HepG2 (cell line): ENCODE data around the gene VEGFA. TPM values are rescaled to one million over a fixed set of nuclear protein-coding genes. Genes with fewer than 3 reads are reported as not detected.
A peak's percentile ranks its signal among the peaks of the same experiment; 100 is the strongest.

Experiments
- ATAC-seq: fragments of 200-7000 bp; cut with Tn5 transposase; 3 replicates; pipeline ENCODE4 v1.9.1; 2020; ENCODE audit warnings: mild to moderate bottlenecking, moderate library complexity
- BruUV-seq: library from RNA; stranded (reverse); fragments of 400-500 nt; replicated peaks from 2 replicates; lab custom pipeline; 2021; lab: Mats Ljungman, UMichigan
- CTCF ChIA-PET: fragments of 300-600 bp; formaldehyde crosslinking; extraction: SDS; loops from one replicate; lab custom pipeline; 2021; ENCODE audit warnings: low total read pairs, inconsistent platforms, low intra/inter-chr PET ratio; lab: Yijun Ruan, JAX
- POLR2A ChIA-PET: fragments of 350-600 bp; sonication (Branson Sonifier 250); formaldehyde crosslinking; loops from one replicate; lab custom pipeline; 2020; ENCODE audit warnings: antibody characterized with exemption, inconsistent platforms; lab: Yijun Ruan, JAX
- DNase-seq: peaks from one replicate; pipeline ENCODE4 v3.0.0-alpha.2; 2015; ENCODE audit warnings: low spot score
- FAIRE-seq: peaks from 3 replicates; lab custom pipeline; 2011; peaks lifted over from hg19 to GRCh38; lab: Jason Lieb, UNC
- H2AFZ ChIP-seq: one replicate; pipeline ENCODE4 v1.6.1; 2011; ENCODE audit warnings: low read length, inconsistent platforms
- H3K27ac ChIP-seq: fragments of 300-600 bp; 3 replicates; pipeline ENCODE4 v1.8.0; 2011; ENCODE audit warnings: mixed run types, mild to moderate bottlenecking, mixed read lengths, low read length, inconsistent platforms; ENCODE audit not compliant: insufficient read depth; ENCODE audit errors: extremely low read length
- H3K27me3 ChIP-seq, 2 experiments: fragments of 200-600 bp in 1 of 2; 2 replicates in 1 of 2; 3 replicates in 1 of 2; pipeline versions ENCODE4 v1.6.0 to v1.8.0; 2011; ENCODE audit warnings: low read length in 2 of 2, mild to moderate bottlenecking in 2 of 2, moderate library complexity in 2 of 2, inconsistent platforms in 1 of 2; ENCODE audit not compliant: insufficient read depth in 2 of 2, control insufficient read depth in 1 of 2
- H3K36me3 ChIP-seq, 2 experiments: fragments of 200-600 bp in 1 of 2; replicated peaks in 1 of 2; 2 replicates in 1 of 2; 3 replicates in 1 of 2; pipeline versions ENCODE4 v1.5.1 to v1.8.0; 2011; ENCODE audit warnings: low read length in 2 of 2, inconsistent platforms in 1 of 2; ENCODE audit not compliant: insufficient read depth in 2 of 2, control insufficient read depth in 1 of 2
- H3K4me1 ChIP-seq: 2 replicates; pipeline ENCODE4 v1.5.1; 2012; ENCODE audit warnings: low read length, inconsistent platforms; ENCODE audit not compliant: insufficient read depth
- H3K4me2 ChIP-seq: 2 replicates; pipeline ENCODE4 v1.6.0; 2011; ENCODE audit warnings: low read depth, low read length, inconsistent platforms
- H3K4me3 ChIP-seq, 3 experiments: fragments of 200-600 bp in 1 of 3; sonication (generic), shearing (Covaris generic) in 1 of 3; replicated peaks in 1 of 3; 2 replicates each; pipeline ENCODE4 v1.5.1; 2011 to 2016; ENCODE audit warnings: low read length in 3 of 3, inconsistent platforms in 2 of 3, low read depth in 2 of 3, mild to moderate bottlenecking in 2 of 3, control low read depth in 1 of 3, mixed read lengths in 1 of 3; ENCODE audit not compliant: insufficient read depth in 1 of 3
- H3K79me2 ChIP-seq: one replicate; pipeline ENCODE4 v1.6.1; 2011; ENCODE audit warnings: low read length, inconsistent platforms; ENCODE audit not compliant: insufficient read depth
- H3K9ac ChIP-seq: 2 replicates; pipeline ENCODE4 v1.6.0; 2011; ENCODE audit warnings: mild to moderate bottlenecking, low read depth, low read length, inconsistent platforms; ENCODE audit not compliant: insufficient read depth
- H3K9me3 ChIP-seq: 2 replicates; pipeline ENCODE4 v1.5.1; 2012; ENCODE audit warnings: mild to moderate bottlenecking, low read length
- H4K20me1 ChIP-seq: 2 replicates; pipeline ENCODE4 v1.6.0; 2011; ENCODE audit warnings: inconsistent platforms, mild to moderate bottlenecking, low read length, moderate library complexity; ENCODE audit not compliant: insufficient read depth
- CCAR2 ChIP-seq: fragments of 200-400 bp; formaldehyde crosslinking; optimal IDR thresholded peaks from 2 replicates; pipeline ENCODE3; 2018; ENCODE audit warnings: low read depth, mild to moderate bottlenecking, low read length, moderate library complexity
- EP300 ChIP-seq, 3 experiments: sonication (generic) in 1 of 3; formaldehyde crosslinking in 1 of 3; IDR thresholded peaks; 2 replicates each; pipeline versions ENCODE4 v1.5.1 to v1.6.1; 2011 to 2020; ENCODE audit warnings: low read depth in 2 of 3, low read length in 2 of 3, borderline replicate concordance in 1 of 3, improper control_type of control experiment in 1 of 3, mild to moderate bottlenecking in 1 of 3, missing genetic modification reagents in 1 of 3, moderate library complexity in 1 of 3
- GLI4 ChIP-seq: sonication (generic); formaldehyde crosslinking; IDR thresholded peaks from 2 replicates; pipeline ENCODE4 v1.5.1; 2020; ENCODE audit warnings: missing genetic modification reagents, mild to moderate bottlenecking, moderate library complexity, borderline replicate concordance
- HES4 ChIP-seq: sonication (generic); formaldehyde crosslinking; IDR thresholded peaks from 2 replicates; pipeline ENCODE4 v1.9.0; 2021; ENCODE audit warnings: mild to moderate bottlenecking, missing genetic modification reagents, borderline replicate concordance
- HOXA7 ChIP-seq: sonication (generic); formaldehyde crosslinking; IDR thresholded peaks from 2 replicates; pipeline ENCODE4 v1.8.1; 2022; ENCODE audit warnings: mild to moderate bottlenecking, missing genetic modification reagents, moderate library complexity
- POLR2A ChIP-seq, 2 experiments: IDR thresholded peaks; 2 replicates each; pipeline ENCODE4 v1.6.1; 2011; ENCODE audit warnings: low read depth in 2 of 2, low read length in 2 of 2, mild to moderate bottlenecking in 1 of 2, moderate library complexity in 1 of 2; ENCODE audit not compliant: insufficient read depth in 1 of 2
- YEATS4 ChIP-seq: sonication (generic); formaldehyde crosslinking; IDR thresholded peaks from 2 replicates; pipeline ENCODE4 v1.4.0; 2020; ENCODE audit warnings: missing genetic modification reagents, borderline replicate concordance
- ZNF20 ChIP-seq: sonication (generic); formaldehyde crosslinking; IDR thresholded peaks from 2 replicates; pipeline ENCODE4 v1.4.0; 2020; ENCODE audit warnings: mild to moderate bottlenecking, moderate library complexity, missing genetic modification reagents
- ZNF292 ChIP-seq: sonication (generic); formaldehyde crosslinking; IDR thresholded peaks from 2 replicates; pipeline ENCODE4 v1.8.1; 2022; ENCODE audit warnings: mild to moderate bottlenecking, low read depth, missing genetic modification reagents, borderline replicate concordance
- ZNF616 ChIP-seq: sonication (generic); formaldehyde crosslinking; IDR thresholded peaks from 2 replicates; pipeline ENCODE4 v1.5.0; 2020; ENCODE audit warnings: low read depth, mild to moderate bottlenecking, missing genetic modification reagents
- WGBS: methylation state at CpG from one replicate; pipeline ENCODE4 v1.1.6; 2017; ENCODE audit warnings: low lambda C conversion rate; 5-methylcytosine and 5-hydroxymethylcytosine counted together
- in situ Hi-C: cut with HindIII; loops from 2 replicates; pipeline ENCODE4 v1.10.0; 2017; ENCODE audit warnings: low pct_unique_long_range_greater_than_20kb; ENCODE audit not compliant: extremely low pct_ligation_motif_present
- intact Hi-C: fragments of 100-400 bp; cut with micrococcal nuclease; formaldehyde crosslinking; loops from one replicate; pipeline ENCODE4 v1.10.0; 2022; ENCODE audit not compliant: unreplicated experiment
- polyA plus RNA-seq, 8 experiments: library from polyadenylated mRNA; depleted of rRNA in 3 of 8; stranded (reverse) in 7 of 8; unstranded in 1 of 8; fragments of >200 nt; fragmentation: Illumina TruSeq in 4 of 8; extraction: Trizol in 4 of 8; gene quantifications; 2 replicates each; pipeline versions ENCODE4 v1.2.1 to v1.2.3, GENCODE V29; 2011 to 2016; ENCODE audit warnings: low read depth in 4 of 8, missing spikeins in 1 of 8, mixed read lengths in 1 of 8; ENCODE audit not compliant: insufficient read depth in 1 of 8
- total RNA-seq, 5 experiments: library from RNA; depleted of rRNA; stranded (reverse); fragments of >200 nt; fragmentation: Illumina TruSeq; extraction: Trizol; gene quantifications; 2 replicates each; pipeline ENCODE4 v1.2.3, GENCODE V29; 2016; ENCODE audit warnings: low read depth in 1 of 5
- TF ChIP-seq, protein P1 (sequence below): sonication (generic); formaldehyde crosslinking; IDR thresholded peaks from 2 replicates; pipeline ENCODE4 v1.8.1; 2023; ENCODE audit warnings: mild to moderate bottlenecking, missing genetic modification reagents
- TF ChIP-seq, protein P2 (sequence below): sonication (generic); formaldehyde crosslinking; IDR thresholded peaks from 2 replicates; pipeline ENCODE4 v1.4.0; 2020; ENCODE audit warnings: missing genetic modification reagents, borderline replicate concordance
- TF ChIP-seq, protein P3 (sequence below): sonication (generic); formaldehyde crosslinking; IDR thresholded peaks from 2 replicates; pipeline ENCODE4 v1.5.0; 2020; ENCODE audit warnings: mild to moderate bottlenecking, missing genetic modification reagents
- TF ChIP-seq, protein P4 (sequence below): sonication (generic); formaldehyde crosslinking; conservative IDR thresholded peaks from 2 replicates; pipeline ENCODE4 v1.4.0; 2020; ENCODE audit warnings: mild to moderate bottlenecking, missing genetic modification reagents, moderate library complexity

VEGFA gene
- total and polyA plus RNA-seq, 2 of the 13 experiments (the other 11 are each of a cell fraction or from before 2014, with no cell fraction given): 68.1 to 629 TPM

DNA sequence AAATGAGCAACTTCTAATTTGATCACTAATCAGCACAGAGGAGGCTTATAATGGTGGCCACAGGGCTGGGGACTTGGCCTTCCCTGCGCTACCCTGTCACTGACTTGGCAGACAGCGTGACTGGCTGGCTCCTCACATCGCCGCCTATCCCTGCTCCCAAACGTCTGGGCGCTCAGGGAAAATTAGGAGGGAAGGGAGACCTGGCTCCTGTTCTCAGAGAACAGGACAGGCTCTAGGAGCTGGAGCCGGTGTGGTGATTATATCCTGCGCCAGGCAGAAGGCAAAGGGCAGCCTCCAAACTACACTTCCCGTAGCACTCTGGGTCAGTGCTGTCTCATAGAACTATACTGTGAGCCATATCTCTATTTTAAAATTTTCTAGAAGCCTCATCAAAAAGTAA, 53.4 kb downstream of the VEGFA start:
- Histone ChIP-seq H3K4me3 (no peak overlapping the region; a peak in 1 of 6 replicates), H3K79me2 (no peaks in the 10 kb centered on the region), H3K36me3 (no peaks in the 10 kb centered on the region), H3K27ac (no peak overlapping the region), H3K27me3 (peaks cover 2 to 19% of the 10 kb centered on the region in 2 experiments; a peak in 3 of 5 replicates), H3K4me2 (peak overlapping the region; percentile 77), H3K4me1 (peaks cover 64% of the 10 kb centered on the region), H3K9ac (no peak overlapping the region), H3K9me3 (no peaks in the 10 kb centered on the region), H2AFZ (no peak overlapping the region), H4K20me1 (no peaks in the 10 kb centered on the region)
- CTCF ChIA-PET: interaction anchor here (1.2 kb wide), 1 partner anchor 54 kb away, joined by 5 read pairs; the partner anchor contains the start of gene VEGFA
- POLR2A ChIA-PET: interaction anchor here (1.8 to 3.8 kb wide), 3 partner anchors 49 to 54 kb away, joined by 7 to 19 read pairs (median 7); partner anchors contain the start of gene VEGFA
- ATAC-seq: peak; percentile 17; the same call in 1 of the 3 replicates
- DNase-seq: no peak
- FAIRE-seq: no peak
- in situ Hi-C loops (no loop called here), intact Hi-C loops (no loop called here)
- 69% methylated on average over 9 of the region's 9 CpGs for WGBS
- BruUV-seq: no TSS peak
- TF ChIP-seq HES4 (CRISPR knock-in tag) (no peak), GLI4 (CRISPR knock-in tag) (no peak), ZNF616 (CRISPR knock-in tag) (no peak), POLR2A (IDR thresholded peaks at IDR 0.05; ENCODE audit: insufficient read depth in 1 of 2, low read depth in 2 of 2, low read length in 2 of 2) (no peak), YEATS4 (CRISPR knock-in tag) (no peak), ZNF20 (CRISPR knock-in tag) (no peak), HOXA7 (CRISPR knock-in tag) (no peak), EP300 (IDR thresholded peaks at IDR 0.05; ENCODE audit: low read depth in 2 of 2, low read length in 2 of 2) (no peak), EP300 (CRISPR knock-in tag; IDR thresholded peaks at IDR 0.05; ENCODE audit: borderline replicate concordance) (no peak), CCAR2 (no peak), ZNF292 (CRISPR knock-in tag) (no peak)
- TF ChIP-seq, protein P1, sequence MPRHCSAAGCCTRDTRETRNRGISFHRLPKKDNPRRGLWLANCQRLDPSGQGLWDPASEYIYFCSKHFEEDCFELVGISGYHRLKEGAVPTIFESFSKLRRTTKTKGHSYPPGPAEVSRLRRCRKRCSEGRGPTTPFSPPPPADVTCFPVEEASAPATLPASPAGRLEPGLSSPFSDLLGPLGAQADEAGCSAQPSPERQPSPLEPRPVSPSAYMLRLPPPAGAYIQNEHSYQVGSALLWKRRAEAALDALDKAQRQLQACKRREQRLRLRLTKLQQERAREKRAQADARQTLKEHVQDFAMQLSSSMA (CRISPR knock-in tag): no peak
- TF ChIP-seq, protein P2, sequence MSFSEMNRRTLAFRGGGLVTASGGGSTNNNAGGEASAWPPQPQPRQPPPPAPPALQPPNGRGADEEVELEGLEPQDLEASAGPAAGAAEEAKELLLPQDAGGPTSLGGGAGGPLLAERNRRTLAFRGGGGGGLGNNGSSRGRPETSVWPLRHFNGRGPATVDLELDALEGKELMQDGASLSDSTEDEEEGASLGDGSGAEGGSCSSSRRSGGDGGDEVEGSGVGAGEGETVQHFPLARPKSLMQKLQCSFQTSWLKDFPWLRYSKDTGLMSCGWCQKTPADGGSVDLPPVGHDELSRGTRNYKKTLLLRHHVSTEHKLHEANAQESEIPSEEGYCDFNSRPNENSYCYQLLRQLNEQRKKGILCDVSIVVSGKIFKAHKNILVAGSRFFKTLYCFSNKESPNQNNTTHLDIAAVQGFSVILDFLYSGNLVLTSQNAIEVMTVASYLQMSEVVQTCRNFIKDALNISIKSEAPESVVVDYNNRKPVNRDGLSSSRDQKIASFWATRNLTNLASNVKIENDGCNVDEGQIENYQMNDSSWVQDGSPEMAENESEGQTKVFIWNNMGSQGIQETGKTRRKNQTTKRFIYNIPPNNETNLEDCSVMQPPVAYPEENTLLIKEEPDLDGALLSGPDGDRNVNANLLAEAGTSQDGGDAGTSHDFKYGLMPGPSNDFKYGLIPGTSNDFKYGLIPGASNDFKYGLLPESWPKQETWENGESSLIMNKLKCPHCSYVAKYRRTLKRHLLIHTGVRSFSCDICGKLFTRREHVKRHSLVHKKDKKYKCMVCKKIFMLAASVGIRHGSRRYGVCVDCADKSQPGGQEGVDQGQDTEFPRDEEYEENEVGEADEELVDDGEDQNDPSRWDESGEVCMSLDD (CRISPR knock-in tag): no peak
- TF ChIP-seq, protein P3, sequence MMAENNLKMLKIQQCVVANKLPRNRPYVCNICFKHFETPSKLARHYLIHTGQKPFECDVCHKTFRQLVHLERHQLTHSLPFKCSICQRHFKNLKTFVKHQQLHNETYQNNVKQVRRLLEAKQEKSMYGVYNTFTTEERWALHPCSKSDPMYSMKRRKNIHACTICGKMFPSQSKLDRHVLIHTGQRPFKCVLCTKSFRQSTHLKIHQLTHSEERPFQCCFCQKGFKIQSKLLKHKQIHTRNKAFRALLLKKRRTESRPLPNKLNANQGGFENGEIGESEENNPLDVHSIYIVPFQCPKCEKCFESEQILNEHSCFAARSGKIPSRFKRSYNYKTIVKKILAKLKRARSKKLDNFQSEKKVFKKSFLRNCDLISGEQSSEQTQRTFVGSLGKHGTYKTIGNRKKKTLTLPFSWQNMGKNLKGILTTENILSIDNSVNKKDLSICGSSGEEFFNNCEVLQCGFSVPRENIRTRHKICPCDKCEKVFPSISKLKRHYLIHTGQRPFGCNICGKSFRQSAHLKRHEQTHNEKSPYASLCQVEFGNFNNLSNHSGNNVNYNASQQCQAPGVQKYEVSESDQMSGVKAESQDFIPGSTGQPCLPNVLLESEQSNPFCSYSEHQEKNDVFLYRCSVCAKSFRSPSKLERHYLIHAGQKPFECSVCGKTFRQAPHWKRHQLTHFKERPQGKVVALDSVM (CRISPR knock-in tag): no peak
- TF ChIP-seq, protein P4, sequence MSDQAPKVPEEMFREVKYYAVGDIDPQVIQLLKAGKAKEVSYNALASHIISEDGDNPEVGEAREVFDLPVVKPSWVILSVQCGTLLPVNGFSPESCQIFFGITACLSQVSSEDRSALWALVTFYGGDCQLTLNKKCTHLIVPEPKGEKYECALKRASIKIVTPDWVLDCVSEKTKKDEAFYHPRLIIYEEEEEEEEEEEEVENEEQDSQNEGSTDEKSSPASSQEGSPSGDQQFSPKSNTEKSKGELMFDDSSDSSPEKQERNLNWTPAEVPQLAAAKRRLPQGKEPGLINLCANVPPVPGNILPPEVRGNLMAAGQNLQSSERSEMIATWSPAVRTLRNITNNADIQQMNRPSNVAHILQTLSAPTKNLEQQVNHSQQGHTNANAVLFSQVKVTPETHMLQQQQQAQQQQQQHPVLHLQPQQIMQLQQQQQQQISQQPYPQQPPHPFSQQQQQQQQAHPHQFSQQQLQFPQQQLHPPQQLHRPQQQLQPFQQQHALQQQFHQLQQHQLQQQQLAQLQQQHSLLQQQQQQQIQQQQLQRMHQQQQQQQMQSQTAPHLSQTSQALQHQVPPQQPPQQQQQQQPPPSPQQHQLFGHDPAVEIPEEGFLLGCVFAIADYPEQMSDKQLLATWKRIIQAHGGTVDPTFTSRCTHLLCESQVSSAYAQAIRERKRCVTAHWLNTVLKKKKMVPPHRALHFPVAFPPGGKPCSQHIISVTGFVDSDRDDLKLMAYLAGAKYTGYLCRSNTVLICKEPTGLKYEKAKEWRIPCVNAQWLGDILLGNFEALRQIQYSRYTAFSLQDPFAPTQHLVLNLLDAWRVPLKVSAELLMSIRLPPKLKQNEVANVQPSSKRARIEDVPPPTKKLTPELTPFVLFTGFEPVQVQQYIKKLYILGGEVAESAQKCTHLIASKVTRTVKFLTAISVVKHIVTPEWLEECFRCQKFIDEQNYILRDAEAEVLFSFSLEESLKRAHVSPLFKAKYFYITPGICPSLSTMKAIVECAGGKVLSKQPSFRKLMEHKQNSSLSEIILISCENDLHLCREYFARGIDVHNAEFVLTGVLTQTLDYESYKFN (CRISPR knock-in tag): no peak
